ENCODE results near the gene RABL2A. TPM values are rescaled to one million over a fixed set of nuclear protein-coding genes. Genes with fewer than 3 reads are reported as not detected.
"Not testable (repeated sequence)": the region's sequence is repeated elsewhere in the genome, so short reads cannot be mapped to it uniquely, and the experiment has no call there.

RABL2A gene
- total RNA-seq, 4 donors from 2014 or later, result 1.2 to 5.2 (median 2.7) TPM

DNA sequence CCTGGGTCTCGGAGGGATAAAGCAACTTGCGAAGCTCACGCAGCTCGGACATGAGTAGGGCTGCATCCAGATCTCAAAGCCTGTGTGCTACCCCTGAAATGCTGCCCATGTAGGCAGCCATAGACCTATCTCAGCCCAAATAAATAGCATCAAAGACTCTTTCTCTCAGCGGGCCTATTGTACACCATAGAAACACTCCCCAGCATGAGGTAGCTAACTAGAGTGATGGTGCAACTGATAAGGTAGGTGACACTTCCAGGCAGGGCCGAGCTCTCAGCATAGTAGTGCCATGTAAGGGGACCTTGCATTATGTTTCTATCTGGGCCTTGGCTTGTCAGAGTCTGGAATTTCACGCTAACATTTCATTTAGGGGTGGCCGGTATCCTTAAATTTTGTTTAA is 52.4 kb downstream of the RABL2A start:
- TF ChIP-seq POLR2A (IDR thresholded peaks at IDR 0.05), result no peak
- TF ChIP-seq, protein P1, sequence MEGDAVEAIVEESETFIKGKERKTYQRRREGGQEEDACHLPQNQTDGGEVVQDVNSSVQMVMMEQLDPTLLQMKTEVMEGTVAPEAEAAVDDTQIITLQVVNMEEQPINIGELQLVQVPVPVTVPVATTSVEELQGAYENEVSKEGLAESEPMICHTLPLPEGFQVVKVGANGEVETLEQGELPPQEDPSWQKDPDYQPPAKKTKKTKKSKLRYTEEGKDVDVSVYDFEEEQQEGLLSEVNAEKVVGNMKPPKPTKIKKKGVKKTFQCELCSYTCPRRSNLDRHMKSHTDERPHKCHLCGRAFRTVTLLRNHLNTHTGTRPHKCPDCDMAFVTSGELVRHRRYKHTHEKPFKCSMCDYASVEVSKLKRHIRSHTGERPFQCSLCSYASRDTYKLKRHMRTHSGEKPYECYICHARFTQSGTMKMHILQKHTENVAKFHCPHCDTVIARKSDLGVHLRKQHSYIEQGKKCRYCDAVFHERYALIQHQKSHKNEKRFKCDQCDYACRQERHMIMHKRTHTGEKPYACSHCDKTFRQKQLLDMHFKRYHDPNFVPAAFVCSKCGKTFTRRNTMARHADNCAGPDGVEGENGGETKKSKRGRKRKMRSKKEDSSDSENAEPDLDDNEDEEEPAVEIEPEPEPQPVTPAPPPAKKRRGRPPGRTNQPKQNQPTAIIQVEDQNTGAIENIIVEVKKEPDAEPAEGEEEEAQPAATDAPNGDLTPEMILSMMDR (IDR thresholded peaks at IDR 0.05 in 4 of 5, conservative IDR thresholded peaks at IDR 0.05 in 1 of 5), result no peak
- Histone ChIP-seq H3K4me1 (no peaks in the 10 kb centered on the region), H3K9me3 (no peaks in the 10 kb centered on the region), H3K27ac (no peak overlapping the region), H3K4me3 (no peak overlapping the region), H3K27me3 (no peaks in the 10 kb centered on the region), H3K36me3 (no peaks in the 10 kb centered on the region)
- in situ Hi-C loops (cut with MboI; ENCODE audit: low sequenced_read_pairs in 4 of 4), result no loop called here
- ATAC-seq (no peak), DNase-seq (no peak)
- intact Hi-C loops (cut with DNase I; ENCODE audit: low total_unique reads), result no loop called here

DNA sequence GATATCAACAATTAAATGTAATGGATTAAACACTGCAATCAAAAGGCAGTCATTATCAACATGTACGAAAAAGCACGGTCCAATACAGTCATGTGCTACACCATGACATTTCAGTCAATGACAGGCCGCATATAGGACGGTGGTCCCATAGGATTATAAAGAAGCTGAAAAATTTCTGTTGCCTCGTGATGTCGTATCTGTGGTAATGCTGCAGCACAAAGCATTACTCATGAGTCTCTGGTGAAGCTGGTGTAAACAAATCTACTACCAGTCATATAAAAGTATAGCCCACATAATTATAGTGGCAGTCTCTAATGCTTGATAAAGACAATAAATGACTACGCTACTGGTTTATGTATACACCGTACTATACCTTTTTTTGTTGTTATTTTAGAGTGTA is 58.4 kb downstream of the RABL2A start:
- TF ChIP-seq, protein P1 (IDR thresholded peaks at IDR 0.05 in 4 of 5, conservative IDR thresholded peaks at IDR 0.05 in 1 of 5), result no peak
- TF ChIP-seq POLR2A (IDR thresholded peaks at IDR 0.05), result no peak
- intact Hi-C loops (cut with DNase I; ENCODE audit: low total_unique reads) (no loop called here), in situ Hi-C loops (cut with MboI; ENCODE audit: low sequenced_read_pairs in 4 of 4) (no loop called here)
- ATAC-seq (no peak), DNase-seq (no peak)
- Histone ChIP-seq H3K9me3 (no peaks in the 10 kb centered on the region), H3K27me3 (no peaks in the 10 kb centered on the region), H3K4me3 (no peak overlapping the region), H3K4me1 (no peaks in the 10 kb centered on the region), H3K27ac (no peak overlapping the region), H3K36me3 (no peaks in the 10 kb centered on the region)

DNA sequence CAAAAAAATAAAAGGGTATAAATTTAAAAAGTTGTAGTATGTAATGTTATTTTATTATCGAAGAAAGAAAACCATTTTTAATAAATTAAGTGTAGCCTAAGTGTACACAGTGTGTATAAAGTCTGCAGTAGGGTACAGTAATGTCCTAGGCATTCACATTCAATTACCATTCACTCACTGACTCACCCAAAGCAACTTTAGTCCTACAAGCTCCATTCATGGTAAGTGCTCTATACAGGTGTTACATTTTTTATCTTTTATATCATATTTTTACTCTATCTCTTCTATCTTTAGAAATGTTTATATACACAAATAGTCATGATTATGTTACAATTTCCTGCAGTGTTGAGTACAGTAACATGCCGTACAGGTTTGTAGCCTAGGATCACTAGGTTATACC is 59.5 kb downstream of the RABL2A start:
- ATAC-seq (no peak), DNase-seq (no peak)
- H3K36me3 ChIP-seq, result no peaks in the 10 kb centered on the region
- no peak overlapping the region for H3K27ac ChIP-seq
- no peak overlapping the region for H3K4me3 ChIP-seq
- TF ChIP-seq, protein P1 (IDR thresholded peaks at IDR 0.05 in 4 of 5, conservative IDR thresholded peaks at IDR 0.05 in 1 of 5), result no peak
- TF ChIP-seq POLR2A (IDR thresholded peaks at IDR 0.05), result no peak
- intact Hi-C loops (cut with DNase I; ENCODE audit: low total_unique reads), result no loop called here
- H3K4me1 ChIP-seq, result no peaks in the 10 kb centered on the region
- no peaks in the 10 kb centered on the region for H3K9me3 ChIP-seq
- in situ Hi-C loops (cut with MboI; ENCODE audit: low sequenced_read_pairs in 4 of 4), result no loop called here
- H3K27me3 ChIP-seq, result no peaks in the 10 kb centered on the region

DNA sequence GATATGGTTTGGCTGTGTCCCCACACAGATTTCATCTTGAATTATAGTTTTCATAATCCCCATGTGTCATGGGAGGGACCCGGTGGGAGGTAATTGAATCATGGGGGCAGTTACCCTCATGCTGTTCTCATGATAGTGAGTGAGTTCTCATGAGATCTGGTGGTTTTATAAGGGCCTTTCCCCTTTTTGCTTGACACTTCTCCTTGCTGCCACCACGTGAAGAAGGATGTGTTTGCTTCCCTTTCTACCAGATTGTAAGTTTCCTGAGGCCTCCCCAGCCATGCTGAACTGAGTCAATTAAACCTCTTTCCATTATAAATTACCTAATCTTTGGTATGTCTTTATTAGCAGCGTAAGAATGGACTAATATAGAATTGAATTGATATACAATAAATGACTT is 63.8 kb downstream of the RABL2A start:
- DNase-seq; H3K27ac ChIP-seq; intact Hi-C loops (cut with DNase I; ENCODE audit: low total_unique reads); H3K9me3 ChIP-seq; H3K4me3 ChIP-seq; H3K4me1 ChIP-seq; H3K27me3 ChIP-seq; in situ Hi-C loops (cut with MboI; ENCODE audit: low sequenced_read_pairs in 4 of 4); H3K36me3 ChIP-seq; ATAC-seq: not testable (repeated sequence)

Small RNAs within 50 kb of the gene (microRNA-seq; reads per million reads assigned to microRNA genes)
- gene MIR1302-3 (ENCODE audit: borderline replicate concordance in 2 of 2), result 0 reads per million in 2 donors

Other genes starting within 250 kb of the RABL2A start
- gene ZNG1B, start 189.6 kb upstream of the RABL2A start, total RNA-seq, result 10 to 100 TPM; 16.1 to 48.2 (median 34.0) TPM
- under 1 TPM in 1 of 4 donors, not detected in 3; 0.13 TPM for gene FOXD4L1, start 128.6 kb upstream of the RABL2A start, total RNA-seq
- 10 to 100 TPM; 31.4 to 62.6 (median 49.3) TPM for gene SLC35F5, start 129.4 kb downstream of the RABL2A start, total RNA-seq

Data from gastrocnemius medialis (tissue), 4 donors.